Thymus (tissue), 11 donors: Measurements from ENCODE around the gene HMGA1. TPM values are rescaled to one million over a fixed set of nuclear protein-coding genes. Genes with fewer than 3 reads are reported as not detected.

ENCODE experiments used
- DNase-seq, 9 donors: peaks; one replicate each; pipeline ENCODE4 v3.0.0-alpha.2; 2013; ENCODE audit warnings: low spot score in 9 of 9, low read depth in 6 of 9, missing footprints in 1 of 9
- H3K27ac ChIP-seq, 2 donors: one replicate each; pipeline ENCODE4 v1.5.1; 2013; ENCODE audit warnings: control low read depth in 1 of 2, low read depth in 1 of 2, low read length in 1 of 2, mild to moderate bottlenecking in 1 of 2, moderate library complexity in 1 of 2
- H3K27me3 ChIP-seq, 2 donors: one replicate each; pipeline ENCODE4 v1.5.1; 2013; ENCODE audit warnings: low read length in 1 of 2; ENCODE audit not compliant: control insufficient read depth in 2 of 2, insufficient read depth in 1 of 2
- H3K36me3 ChIP-seq, 2 donors: one replicate each; pipeline ENCODE4 v1.5.1; 2013; ENCODE audit warnings: low read length in 1 of 2, mild to moderate bottlenecking in 1 of 2, moderate library complexity in 1 of 2; ENCODE audit not compliant: control insufficient read depth in 2 of 2, insufficient read depth in 2 of 2
- H3K4me1 ChIP-seq, 2 donors: one replicate each; pipeline ENCODE4 v1.5.1; 2013; ENCODE audit warnings: low read length in 2 of 2; ENCODE audit not compliant: control insufficient read depth in 2 of 2, insufficient read depth in 2 of 2
- H3K4me3 ChIP-seq, 2 donors: one replicate each; pipeline ENCODE4 v1.5.1; 2013; ENCODE audit warnings: low read length in 2 of 2, control low read depth in 1 of 2, mild to moderate bottlenecking in 1 of 2
- H3K9me3 ChIP-seq, 2 donors: one replicate each; pipeline ENCODE4 v1.5.1; 2013; ENCODE audit warnings: low read length in 1 of 2, mild to moderate bottlenecking in 1 of 2; ENCODE audit not compliant: control insufficient read depth in 2 of 2, insufficient read depth in 1 of 2
- WGBS: extraction: QIAGEN DNeasy Blood & Tissue Kit; methylation state at CpG from one replicate; pipeline ENCODE4 v1.1.7; 2013; 5-methylcytosine and 5-hydroxymethylcytosine counted together
- polyA plus RNA-seq: library from polyadenylated mRNA; stranded (reverse); fragments of 200-250 nt; gene quantifications from one replicate; pipeline ENCODE4 v1.2.3, GENCODE V29; 2013
- total RNA-seq: library from RNA; stranded (reverse); fragments of 120-200 nt; gene quantifications from one replicate; pipeline ENCODE4 v1.2.4, GENCODE V29; 2013
- donor health status: healthy.

The HMGA1 gene
- total and polyA plus RNA-seq, 2 donors: 55.5 to 199 TPM

DNA sequence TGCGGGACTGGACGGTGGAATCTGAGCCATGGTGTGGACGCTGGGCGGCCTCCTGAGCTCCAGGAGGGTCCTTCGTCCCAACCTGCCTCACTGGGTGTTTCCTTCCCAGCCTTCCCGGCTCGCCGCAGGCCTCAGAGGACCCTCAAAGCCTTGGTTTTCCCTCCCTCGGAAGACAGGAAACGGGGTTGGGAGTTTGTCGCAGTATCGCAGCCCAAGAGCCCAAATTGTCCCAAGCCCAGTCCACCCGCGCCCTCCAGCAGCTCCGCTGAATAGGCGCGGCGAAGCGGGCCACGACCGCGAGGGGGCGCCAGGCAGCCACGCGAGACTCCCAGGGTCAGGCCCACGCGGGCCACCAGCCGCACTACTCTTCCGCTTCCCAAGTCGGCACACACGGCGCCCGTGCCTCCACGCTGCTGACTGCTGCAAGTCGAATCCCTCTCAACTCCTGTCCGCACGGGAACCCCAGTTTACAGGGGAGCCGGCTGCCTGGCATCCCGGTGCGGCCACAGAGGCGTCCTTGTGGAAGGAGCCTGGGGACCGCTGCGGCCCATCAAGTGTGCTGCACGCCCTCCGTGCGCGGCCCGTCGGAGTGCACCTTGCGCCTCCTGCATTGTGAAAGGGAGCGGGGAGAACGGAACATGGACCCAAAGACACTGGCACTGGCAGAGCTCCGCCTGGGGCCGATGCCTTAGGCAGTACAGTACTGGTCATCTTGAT, 40.4 kb upstream of the HMGA1 start:
- 10% methylated on average over 54 of the region's 54 CpGs for WGBS
- Histone ChIP-seq H3K9me3 (no peaks in the 10 kb centered on the region), H3K4me1 (peaks cover 0 to 10% of the 10 kb centered on the region in 2 donors), H3K27me3 (peaks cover 0 to 20% of the 10 kb centered on the region in 2 donors), H3K4me3 (peak overlapping the region; percentile 56 to 61), H3K27ac (no peak overlapping the region), H3K36me3 (no peaks in the 10 kb centered on the region)
- peak; percentile 44 to 90 (median 74) for DNase-seq

DNA sequence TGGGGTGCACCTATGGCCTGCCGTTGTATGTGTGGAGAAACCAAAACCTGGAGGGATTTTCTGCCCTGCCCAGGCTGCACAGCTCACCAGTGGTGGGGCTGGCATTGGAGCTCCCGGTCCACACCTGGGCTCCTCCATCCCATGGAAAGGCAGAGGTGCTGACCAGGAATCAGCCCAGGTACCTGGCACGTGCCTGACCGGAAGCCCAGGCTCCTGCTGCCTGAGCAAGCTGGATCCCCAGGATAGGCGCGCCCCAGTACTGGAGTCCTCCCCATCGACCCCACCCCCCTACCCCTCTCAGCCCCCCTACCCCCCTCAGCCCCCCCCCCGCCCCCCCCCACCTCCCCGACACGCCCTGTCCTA, 39.9 kb upstream of the HMGA1 start:
- Histone ChIP-seq H3K27ac (no peak overlapping the region), H3K4me3 (peak overlapping the region; percentile 56 to 61), H3K36me3 (no peaks in the 10 kb centered on the region), H3K9me3 (peaks cover 0 to under 1% of the 10 kb centered on the region in 2 donors), H3K27me3 (peaks cover 0 to 20% of the 10 kb centered on the region in 2 donors), H3K4me1 (peaks cover 0 to 10% of the 10 kb centered on the region in 2 donors)
- WGBS: 79% methylated on average over 10 of the region's 10 CpGs
- DNase-seq: no peak

DNA sequence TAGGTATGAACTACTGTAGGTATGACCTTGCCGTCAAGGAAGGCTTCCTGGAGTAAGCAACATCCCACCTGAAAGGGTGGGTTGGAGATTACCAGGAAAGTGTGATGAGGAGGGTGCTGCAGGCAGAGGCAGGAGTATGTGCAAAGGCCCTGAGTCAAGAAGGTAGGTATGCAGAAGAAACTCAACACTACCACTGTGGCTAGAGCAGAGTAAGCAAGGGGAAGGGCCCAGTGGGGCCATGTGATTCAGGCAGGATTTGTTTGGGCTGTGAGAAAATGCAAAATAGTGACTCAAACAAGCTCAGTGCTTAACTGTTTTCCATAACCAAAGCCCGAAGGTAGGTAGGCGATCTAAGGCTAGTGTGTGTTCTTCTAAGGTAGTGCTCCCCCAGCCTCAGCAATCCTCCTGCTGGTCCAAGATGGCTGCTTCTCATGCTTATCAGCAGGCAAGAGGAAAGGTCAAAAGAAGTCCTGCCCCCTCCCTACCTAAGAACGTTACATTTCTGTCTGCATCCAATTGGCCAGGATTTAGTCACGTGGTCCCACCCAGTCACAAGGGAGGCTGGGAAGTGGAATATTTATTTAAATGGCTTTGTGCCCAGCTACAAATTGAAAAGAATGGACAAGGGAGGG, 36.2 kb upstream of the HMGA1 start:
- Histone ChIP-seq H3K27ac (no peak overlapping the region), H3K4me1 (peaks cover 0 to 10% of the 10 kb centered on the region in 2 donors), H3K36me3 (no peaks in the 10 kb centered on the region), H3K4me3 (no peak overlapping the region), H3K9me3 (peaks cover 0 to 14% of the 10 kb centered on the region in 2 donors), H3K27me3 (peaks cover 0 to 15% of the 10 kb centered on the region in 2 donors)
- 93% methylated on average over 5 of the region's 5 CpGs for WGBS
- DNase-seq: no peak

DNA sequence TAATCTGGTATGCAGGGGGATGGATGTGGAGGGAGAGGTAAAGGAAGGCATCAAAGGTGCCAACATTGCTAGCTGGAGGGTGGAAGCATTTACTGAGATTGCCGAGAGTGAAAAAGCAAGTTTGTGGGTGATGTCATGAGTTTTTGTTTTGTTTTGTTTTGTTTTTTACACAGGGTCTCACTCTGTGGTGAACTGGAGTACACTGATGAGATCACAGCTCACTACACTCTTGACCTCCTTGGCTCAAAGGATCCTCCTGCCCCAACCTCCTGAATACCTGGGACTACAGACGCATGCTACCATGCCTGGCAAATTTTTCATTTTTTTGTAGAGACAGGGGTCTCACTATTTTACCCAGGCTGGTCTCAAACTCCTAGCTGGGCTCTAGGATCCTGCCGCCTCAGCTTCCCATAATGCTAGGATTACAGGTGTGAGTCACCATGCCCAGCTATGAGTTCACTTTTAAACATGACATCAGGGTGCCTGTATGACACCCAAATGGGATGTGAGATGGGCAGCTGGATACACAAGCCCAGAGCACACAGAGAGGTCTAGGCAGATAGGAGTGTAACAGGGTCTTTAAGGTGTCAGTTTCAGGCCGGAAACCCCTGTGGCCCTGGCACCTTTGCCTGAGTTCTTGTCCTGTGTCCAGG, 35.1 kb upstream of the HMGA1 start:
- no peak for DNase-seq
- H3K9me3 ChIP-seq: peaks cover 0 to 14% of the 10 kb centered on the region in 2 donors
- 95% methylated on average over 4 of the region's 4 CpGs for WGBS
- H3K4me3 ChIP-seq: no peak overlapping the region
- no peaks in the 10 kb centered on the region for H3K36me3 ChIP-seq
- H3K4me1 ChIP-seq: peaks cover 0 to 2% of the 10 kb centered on the region in 2 donors
- no peak overlapping the region for H3K27ac ChIP-seq
- peaks cover 0 to 5% of the 10 kb centered on the region in 2 donors for H3K27me3 ChIP-seq

DNA sequence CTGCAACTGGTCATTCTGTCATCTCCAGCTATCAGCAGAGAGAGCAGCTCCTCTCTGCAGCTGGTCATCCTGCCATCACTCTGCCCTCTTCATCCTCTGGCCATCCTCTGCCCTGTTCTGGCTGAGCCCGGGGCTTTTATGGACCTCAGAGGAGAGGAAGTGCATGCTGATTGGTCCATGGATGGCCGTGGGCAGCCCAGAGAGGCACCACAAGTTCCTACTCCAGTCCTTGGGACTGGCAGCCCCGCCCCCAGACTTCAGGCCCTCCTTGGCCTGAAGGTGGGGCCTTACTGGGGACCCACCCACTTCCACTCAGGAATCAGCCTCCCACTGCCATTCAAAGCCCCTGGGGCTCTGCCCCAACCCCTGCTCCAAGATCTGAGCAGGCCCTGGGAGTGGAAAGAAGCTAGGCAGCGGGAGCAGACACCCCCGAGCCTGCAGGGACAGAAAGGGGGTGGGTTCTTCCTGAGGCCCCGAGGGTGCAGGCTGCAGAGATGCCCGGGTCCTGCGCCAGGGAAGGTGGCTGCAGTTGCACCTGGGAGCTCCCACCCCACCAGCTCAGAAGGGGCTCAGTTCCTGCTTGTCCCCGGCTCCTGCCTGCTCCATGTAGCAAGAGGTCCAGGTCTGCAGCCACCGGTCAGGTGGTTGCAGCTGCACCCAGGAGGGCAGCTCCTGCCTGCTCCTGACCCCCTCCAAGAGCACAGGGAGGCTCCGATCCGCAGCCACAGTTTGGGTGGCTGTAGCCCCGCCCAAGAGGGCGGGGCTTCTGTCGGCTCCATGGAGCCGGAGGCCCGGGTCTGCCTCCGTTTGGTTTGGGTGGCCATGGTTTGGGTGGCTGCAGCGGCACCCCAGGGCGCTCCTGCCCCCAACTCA, 34.1 kb upstream of the HMGA1 start:
- WGBS: 96% methylated on average over 20 of the region's 20 CpGs
- no peak for DNase-seq
- Histone ChIP-seq H3K4me3 (no peak overlapping the region), H3K9me3 (peaks cover 0 to 14% of the 10 kb centered on the region in 2 donors), H3K27ac (no peak overlapping the region), H3K27me3 (peaks cover 0 to 3% of the 10 kb centered on the region in 2 donors), H3K36me3 (no peaks in the 10 kb centered on the region), H3K4me1 (no peaks in the 10 kb centered on the region)

DNA sequence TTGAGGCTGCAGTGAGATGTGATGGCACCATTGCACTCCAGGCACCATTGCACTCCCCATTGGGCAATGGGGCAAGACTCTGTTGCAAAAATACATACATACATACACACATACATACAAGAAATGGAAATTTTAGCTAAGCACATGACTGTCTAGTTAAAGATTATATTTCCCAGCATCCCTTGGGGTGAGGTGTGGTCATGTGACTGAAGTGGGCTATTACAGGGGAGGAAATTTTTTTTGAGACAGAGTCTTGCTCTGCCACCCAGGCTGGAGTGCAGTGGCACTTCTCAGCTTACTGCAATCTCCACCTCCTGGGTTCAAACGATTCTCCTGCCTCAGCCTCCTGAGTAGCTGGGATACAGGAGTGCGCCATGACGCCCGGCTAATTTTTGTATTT, 32.0 kb upstream of the HMGA1 start:
- 84% methylated on average over 4 of the region's 4 CpGs for WGBS
- Histone ChIP-seq H3K4me1 (no peaks in the 10 kb centered on the region), H3K9me3 (peaks cover 0 to 14% of the 10 kb centered on the region in 2 donors), H3K36me3 (no peaks in the 10 kb centered on the region), H3K27me3 (no peaks in the 10 kb centered on the region), H3K27ac (no peak overlapping the region), H3K4me3 (no peak overlapping the region)
- DNase-seq: no peak

DNA sequence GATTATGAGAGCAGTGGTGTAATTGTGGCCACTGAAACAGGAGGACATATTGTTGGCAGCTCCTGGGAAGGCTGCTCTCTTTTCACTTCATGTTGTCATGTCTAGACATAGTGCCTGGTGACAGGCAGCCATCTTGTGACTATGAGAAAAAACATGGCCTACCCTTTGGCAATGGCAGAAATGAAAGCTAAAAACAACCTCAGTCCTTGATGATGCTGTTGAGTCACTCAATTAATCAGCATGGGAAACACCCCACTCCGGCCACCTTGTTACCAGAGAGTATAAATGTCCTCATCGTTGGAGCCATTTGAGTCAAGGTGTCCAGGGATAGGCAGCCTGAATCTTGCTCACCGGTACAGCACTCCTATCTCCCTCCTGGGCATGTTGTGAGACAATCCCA, 31.2 kb upstream of the HMGA1 start:
- no peak for DNase-seq
- Histone ChIP-seq H3K36me3 (no peaks in the 10 kb centered on the region), H3K4me1 (no peaks in the 10 kb centered on the region), H3K27ac (no peak overlapping the region), H3K4me3 (no peak overlapping the region), H3K27me3 (no peaks in the 10 kb centered on the region), H3K9me3 (peaks cover 0 to 14% of the 10 kb centered on the region in 2 donors)
- WGBS: 99% methylated on average over 3 of the region's 3 CpGs

DNA sequence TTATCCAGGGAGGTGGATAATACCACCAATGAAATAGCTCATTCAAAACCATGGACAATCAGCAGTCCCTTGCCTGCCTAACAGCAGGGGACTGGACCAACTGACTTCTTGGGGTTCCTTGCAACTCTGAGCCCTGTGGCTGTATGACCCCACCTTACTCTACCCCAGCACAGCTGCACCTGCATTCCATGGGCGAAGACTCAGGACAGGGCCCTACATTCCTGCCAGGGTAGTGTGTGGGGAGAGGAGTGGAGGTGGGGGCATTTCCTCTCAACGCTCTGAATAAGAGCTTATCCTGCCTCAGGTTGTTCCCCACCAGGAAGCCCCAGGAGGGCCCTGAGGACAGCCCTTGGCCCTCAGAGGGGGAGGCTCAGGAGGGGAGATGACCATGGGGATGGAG, 30.8 kb upstream of the HMGA1 start:
- Histone ChIP-seq H3K27ac (no peak overlapping the region), H3K27me3 (no peaks in the 10 kb centered on the region), H3K9me3 (peaks cover 0 to 14% of the 10 kb centered on the region in 2 donors), H3K4me1 (no peaks in the 10 kb centered on the region), H3K36me3 (no peaks in the 10 kb centered on the region), H3K4me3 (no peak overlapping the region)
- 87% methylated on average over 2 of the region's 2 CpGs for WGBS
- DNase-seq: no peak
